HG03139 (cell line): Measurements from ENCODE around the gene NOL9.

Source experiments
- ATAC-seq: cut with Tn5 transposase; IDR thresholded peaks from one replicate; pipeline ENCODE4 v1.9.1; 2021; ENCODE audit not compliant: unreplicated experiment

NOL9 gene

DNA sequence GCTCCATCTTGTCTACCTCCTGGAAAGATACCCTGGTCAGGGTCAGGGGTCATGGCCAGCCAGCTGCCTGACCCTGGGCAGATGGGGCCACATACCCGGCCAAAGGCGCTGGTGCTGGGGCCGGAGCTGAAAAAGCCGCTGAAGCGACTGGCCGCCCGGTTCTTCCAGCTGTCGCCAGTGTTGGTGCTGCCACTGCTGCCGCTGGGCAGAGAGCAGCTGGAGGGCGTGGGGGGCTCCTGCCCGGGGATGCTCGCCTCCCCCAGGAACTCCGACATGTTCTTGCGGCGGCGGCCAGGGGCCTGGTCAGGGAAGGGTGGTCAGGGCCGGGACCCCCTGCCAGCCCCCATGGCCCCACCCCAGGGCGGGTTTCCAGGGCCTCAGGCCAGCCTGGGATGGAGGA, 81.2 kb downstream of the NOL9 start:
- no peak for ATAC-seq

DNA sequence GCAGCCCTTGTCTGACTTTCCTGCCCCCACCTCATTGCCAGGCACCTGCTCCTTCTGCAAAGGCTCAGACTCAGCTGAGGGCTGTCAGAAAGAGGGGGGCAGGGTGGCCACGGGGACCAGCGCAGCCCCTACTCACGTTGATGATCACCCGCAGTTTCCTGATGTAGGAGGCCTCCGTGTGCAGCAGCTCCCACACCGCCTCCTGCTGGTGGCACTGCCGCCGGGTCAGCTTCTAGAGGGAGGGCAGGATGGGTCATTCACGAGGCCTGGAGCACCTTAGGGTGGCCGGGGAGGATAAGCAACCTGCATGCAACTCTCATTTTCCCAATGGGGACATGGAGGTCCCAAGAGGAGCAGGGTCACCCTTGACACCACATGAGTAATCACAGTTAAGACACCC, 81.9 kb downstream of the NOL9 start:
- ATAC-seq = no peak

DNA sequence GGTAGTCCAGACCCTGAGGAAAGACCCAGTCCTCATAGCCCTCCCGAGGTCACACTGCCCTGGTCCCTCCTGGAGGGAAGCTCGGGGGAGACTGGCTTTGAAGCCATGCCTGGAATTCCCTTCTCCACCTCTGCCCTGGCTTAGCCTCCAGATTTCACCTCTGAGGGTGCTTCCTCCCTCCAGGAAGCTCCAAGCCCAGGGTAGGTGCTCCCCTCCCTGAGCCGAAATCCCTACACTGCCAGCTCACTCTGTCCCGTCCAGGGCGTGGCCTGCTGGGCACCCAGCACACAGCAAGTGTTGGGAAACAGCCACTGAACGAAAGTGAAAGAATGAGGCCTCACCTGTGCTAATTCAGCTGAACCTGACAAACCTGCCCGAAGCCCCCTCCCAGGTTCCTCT, 82.3 kb downstream of the NOL9 start:
- ATAC-seq = no peak
